8988T (cell line): ENCODE data around the gene NSUN7.

Experiments used
- DNase-seq: peaks from one replicate; pipeline ENCODE4 v3.0.0; 2011

Gene NSUN7

GRCh38 chr4:40850496-40850895, 100.7 kb downstream of the NSUN7 start:
- no peak for DNase-seq

DNA sequence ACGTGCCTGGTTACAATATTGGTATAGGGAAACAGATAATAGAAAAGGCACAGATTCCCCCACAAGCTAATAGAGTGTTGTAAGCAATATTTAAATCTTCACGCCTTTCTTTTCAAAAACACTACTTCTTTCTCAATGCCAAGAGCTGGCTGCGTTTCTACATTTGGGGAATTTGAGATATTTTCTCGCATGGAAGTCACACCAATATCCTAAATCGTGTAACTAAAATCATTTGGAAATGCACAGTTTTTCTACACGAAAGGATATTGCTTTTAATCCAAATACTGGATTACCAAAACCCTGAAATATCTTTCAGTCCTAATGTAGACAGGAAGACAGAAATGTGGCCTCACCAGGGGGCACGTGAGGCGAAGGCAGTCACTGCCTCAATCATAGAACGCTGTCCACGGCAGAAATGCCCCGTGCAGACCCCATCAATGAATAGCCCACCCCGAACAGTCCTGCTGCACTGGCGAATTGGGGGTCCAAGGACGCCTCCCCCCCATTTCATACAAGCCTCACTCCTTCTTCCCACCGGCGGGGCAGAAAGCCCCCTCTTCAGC, 106.6 kb downstream of the NSUN7 start:
- no peak for DNase-seq

- DNase-seq: no peak
Observed at GRCh38 chr4:40856840-40857362, 107.1 kb downstream of the NSUN7 start.

DNA sequence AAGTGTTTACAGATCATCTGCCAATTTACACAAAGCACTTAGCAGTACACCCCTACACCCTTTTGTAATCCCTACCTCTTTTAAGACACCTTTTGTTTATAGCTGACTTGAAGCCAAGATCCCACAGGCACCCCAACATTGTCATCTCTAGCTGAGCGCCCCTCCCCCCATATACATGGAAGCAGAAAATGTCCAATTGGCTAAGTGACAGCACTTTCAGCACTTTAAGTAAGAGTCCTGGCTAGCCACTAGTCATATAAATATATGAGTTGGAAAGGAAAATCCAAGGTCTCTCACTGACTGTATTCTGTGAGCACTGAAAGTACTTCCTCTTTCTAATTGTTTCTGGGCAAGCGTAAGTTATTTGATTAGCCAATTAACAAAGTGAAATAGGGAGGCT, 108.2 kb downstream of the NSUN7 start:
- DNase-seq: no peak

DNA sequence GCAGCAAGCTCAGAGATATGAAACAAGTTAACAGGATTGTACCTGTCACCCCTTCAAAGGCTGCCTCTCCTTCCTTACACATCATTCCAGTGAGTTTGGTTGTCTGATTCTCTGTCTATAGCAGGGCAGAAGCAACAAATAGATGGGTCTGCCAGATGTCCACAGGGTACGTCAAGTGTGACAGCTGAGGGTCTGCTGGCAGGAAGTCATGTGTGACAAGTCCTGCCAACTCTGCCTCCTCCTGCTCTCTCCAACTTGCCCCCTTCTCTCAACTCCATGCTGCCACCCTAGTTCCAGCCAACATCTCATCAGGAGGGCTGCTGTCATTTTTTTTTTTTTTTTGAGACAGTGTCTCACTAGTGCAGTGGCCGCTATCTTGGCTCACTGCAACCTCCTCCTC, 109.2 kb downstream of the NSUN7 start:
- no peak for DNase-seq
